NCI-H2227 (cell line): ENCODE data around the gene ATF3.

Experiments used
- DNase-seq: peaks from one replicate; lab custom pipeline; 2025; ENCODE audit not compliant: unreplicated experiment; lab: John Stamatoyannopoulos, UW

The ATF3 gene

GRCh38 chr1:212607913-212608391 lies 609 bp upstream of the ATF3 start:
- peak; percentile 44 for DNase-seq

- DNase-seq, result peak; percentile 59
Observed at GRCh38 chr1:212608959-212609700, 569 bp downstream of the ATF3 start.

- DNase-seq, result peak; percentile 48
Observed at GRCh38 chr1:212609701-212610574, 1.4 kb downstream of the ATF3 start.

GRCh38 chr1:212610575-212610967 lies 2.0 kb downstream of the ATF3 start:
- no peak for DNase-seq

- DNase-seq, result no peak
Observed at GRCh38 chr1:212611000-212611948, 2.7 kb downstream of the ATF3 start.

GRCh38 chr1:212612041-212612961 lies 3.7 kb downstream of the ATF3 start:
- no peak for DNase-seq

- DNase-seq, result no peak
Observed at GRCh38 chr1:212613440-212614335, 5.1 kb downstream of the ATF3 start.

GRCh38 chr1:212614453-212615200 lies 6.1 kb downstream of the ATF3 start:
- no peak for DNase-seq

GRCh38 chr1:212615201-212615470 lies 6.6 kb downstream of the ATF3 start:
- DNase-seq, result no peak

- DNase-seq, result no peak
Observed at GRCh38 chr1:212618466-212619210, 10.1 kb downstream of the ATF3 start.

- no peak for DNase-seq
Observed at GRCh38 chr1:212620293-212620692, 11.7 kb downstream of the ATF3 start.

GRCh38 chr1:212621043-212621948 lies 12.7 kb downstream of the ATF3 start:
- peak; percentile 43 for DNase-seq

- DNase-seq, result no peak
Observed at GRCh38 chr1:212621949-212622305, 13.4 kb downstream of the ATF3 start.

- no peak for DNase-seq
Observed at GRCh38 chr1:212622467-212622866, 13.9 kb downstream of the ATF3 start.

- DNase-seq, result no peak
Observed at GRCh38 chr1:212622906-212623305, 14.3 kb downstream of the ATF3 start.

GRCh38 chr1:212623603-212624002 lies 15.0 kb downstream of the ATF3 start:
- DNase-seq, result no peak

GRCh38 chr1:212624976-212625501 lies 16.5 kb downstream of the ATF3 start:
- DNase-seq, result no peak
